ENCODE results near the gene PYGB. TPM values are rescaled to one million over a fixed set of nuclear protein-coding genes. Genes with fewer than 3 reads are reported as not detected.
A peak's percentile ranks its signal among the peaks of the same experiment; 100 is the strongest.

Gene PYGB
- total RNA-seq: 20.9 TPM

DNA sequence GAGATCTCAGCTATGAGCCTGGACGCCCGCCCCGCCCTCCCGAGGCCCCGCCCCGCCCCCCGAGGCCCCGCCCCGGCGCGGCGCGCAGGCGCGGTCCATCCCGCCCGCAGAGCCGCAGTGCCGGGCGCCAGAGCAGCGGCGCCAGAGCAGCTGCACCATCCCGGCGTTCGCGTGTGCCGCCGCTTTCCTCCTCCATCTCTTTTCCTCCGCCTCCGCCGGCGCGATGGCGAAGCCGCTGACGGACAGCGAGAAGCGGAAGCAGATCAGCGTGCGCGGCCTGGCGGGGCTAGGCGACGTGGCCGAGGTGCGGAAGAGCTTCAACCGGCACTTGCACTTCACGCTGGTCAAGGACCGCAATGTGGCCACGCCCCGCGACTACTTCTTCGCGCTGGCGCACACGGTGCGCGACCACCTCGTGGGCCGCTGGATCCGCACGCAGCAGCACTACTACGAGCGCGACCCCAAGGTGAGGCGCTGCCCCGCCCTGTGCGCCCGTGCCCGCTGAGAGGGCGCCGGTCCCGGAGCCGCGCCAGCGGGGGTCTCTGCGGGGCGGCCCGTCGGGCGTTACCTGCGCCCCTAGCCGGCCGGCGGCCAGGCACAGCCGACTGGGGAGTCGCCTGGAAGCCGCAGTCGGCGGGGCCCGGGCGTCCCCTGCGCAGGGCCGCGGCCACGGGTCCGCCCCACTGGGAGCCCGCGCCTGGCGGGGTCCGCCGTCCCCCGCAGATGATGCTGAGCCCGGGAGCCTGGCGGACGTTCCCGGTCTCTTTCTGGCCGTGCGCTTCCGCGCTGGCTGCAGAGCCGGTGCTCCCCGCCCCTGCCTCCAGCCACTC is at the start of gene PYGB:
PYGB (plus strand) TSS at position 130 of the 830 bp plus-strand sequence; CDS start at position 224, 94 bp downstream.
- Histone ChIP-seq H3K27ac (ENCODE audit: low read depth, low read length) (peak within 1 kb of the TSS; percentile 25), H3K27me3 (ENCODE audit: control insufficient read depth in 3 of 3, insufficient read depth in 3 of 3, low read length in 3 of 3) (no peaks in the 10 kb centered on the region), H3K4me1 (ENCODE audit: control insufficient read depth in 3 of 3, insufficient read depth in 3 of 3, low read length in 3 of 3) (peaks cover 13 to 31% (median 15%) of the 10 kb centered on the region in 3 donors), H3K4me3 (ENCODE audit: low read length in 3 of 3) (peak within 1 kb of the TSS; percentile 86 to 95 (median 92)), H3K9ac (ENCODE audit: low read depth in 1 of 3, low read length in 3 of 3) (peak within 1 kb of the TSS; percentile 61 to 83 (median 76)), H3K36me3 (ENCODE audit: control insufficient read depth in 3 of 3, insufficient read depth in 3 of 3, low read length in 3 of 3) (no peaks in the 10 kb centered on the region), H3K9me3 (ENCODE audit: control insufficient read depth in 3 of 3, low read length in 3 of 3) (no peaks in the 10 kb centered on the region)

DNA sequence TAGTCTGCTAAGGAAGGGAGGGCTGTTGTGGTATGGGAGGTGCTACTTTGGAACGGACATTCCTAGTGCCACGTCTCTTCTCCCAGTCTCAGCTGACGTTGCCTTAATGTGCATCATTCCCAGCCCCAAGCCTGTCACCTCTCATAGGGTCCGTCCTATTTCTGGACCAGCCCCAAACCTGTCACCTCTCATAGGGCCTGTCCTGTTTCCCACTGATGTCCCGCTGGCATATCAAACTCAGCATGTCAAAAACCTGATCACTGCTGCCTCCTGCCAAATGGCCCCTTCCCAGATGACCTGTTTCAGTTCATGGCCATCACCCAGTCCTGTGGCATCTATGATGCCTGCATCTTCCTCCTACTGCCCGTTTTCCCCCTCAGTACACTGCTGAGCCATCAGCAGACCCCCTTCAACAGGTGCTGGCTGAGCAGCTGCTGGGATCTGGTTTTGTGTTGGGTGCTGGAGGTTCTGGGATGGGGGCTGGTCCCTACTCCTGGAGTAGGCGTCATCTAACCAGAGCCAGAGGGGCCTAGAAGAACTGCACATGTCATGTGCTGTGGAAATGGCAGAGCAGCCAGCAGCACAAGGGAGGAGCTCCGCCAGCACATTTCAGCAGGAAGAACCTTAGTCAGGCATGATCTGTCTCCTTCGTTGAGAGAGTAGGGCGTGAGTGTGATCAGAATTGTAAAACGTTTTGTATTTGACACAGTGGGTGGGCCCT is 49.1 kb upstream of the PYGB start:
- no peak overlapping the region for H3K9ac ChIP-seq (ENCODE audit: low read depth in 1 of 3, low read length in 3 of 3)
- H3K4me1 ChIP-seq (ENCODE audit: control insufficient read depth in 3 of 3, insufficient read depth in 3 of 3, low read length in 3 of 3): peaks cover 20 to 37% (median 25%) of the 10 kb centered on the region in 3 donors

DNA sequence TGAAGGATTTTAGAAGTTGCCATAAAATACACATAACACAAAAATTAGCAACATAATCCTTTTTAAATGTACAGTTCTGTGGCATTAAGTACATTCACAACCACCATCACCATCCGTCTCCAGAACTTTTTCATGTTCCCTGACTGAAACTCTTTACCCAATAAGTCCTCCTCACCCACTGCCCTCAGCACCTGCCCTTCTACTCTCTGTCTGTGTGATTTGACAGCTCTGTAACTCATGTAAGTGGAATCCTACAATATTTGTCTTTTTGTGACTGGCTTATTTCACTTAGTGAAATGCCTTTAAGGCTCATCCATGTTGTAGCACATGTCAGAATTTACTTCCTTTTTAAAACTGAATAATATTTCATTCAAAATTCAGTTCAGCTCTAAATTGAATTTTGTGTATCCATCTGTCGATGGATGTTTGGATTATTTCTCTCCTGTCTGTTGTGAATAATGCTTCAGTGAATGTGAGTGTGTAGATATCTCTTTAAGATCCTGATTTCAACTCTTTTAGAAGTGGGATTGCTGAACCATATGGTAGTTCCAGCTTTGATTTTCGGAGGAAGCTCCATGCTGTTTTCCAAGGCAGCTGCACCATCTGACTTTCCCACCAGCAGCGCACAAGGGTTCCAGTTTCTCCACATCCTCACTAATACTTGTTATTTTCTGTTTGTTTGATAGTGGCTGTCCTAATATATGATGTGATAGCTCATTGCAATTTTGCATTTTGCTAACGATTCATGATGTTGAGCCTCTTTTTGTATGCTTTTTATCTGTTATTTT is 48.2 kb upstream of the PYGB start:
- Histone ChIP-seq H3K9me3 (ENCODE audit: control insufficient read depth in 3 of 3, low read length in 3 of 3) (no peaks in the 10 kb centered on the region), H3K36me3 (ENCODE audit: control insufficient read depth in 3 of 3, insufficient read depth in 3 of 3, low read length in 3 of 3) (peaks cover 0 to 3% (median 0%) of the 10 kb centered on the region in 3 donors), H3K9ac (ENCODE audit: low read depth in 1 of 3, low read length in 3 of 3) (no peak overlapping the region), H3K27ac (ENCODE audit: low read depth, low read length) (no peak overlapping the region), H3K27me3 (ENCODE audit: control insufficient read depth in 3 of 3, insufficient read depth in 3 of 3, low read length in 3 of 3) (no peaks in the 10 kb centered on the region), H3K4me1 (ENCODE audit: control insufficient read depth in 3 of 3, insufficient read depth in 3 of 3, low read length in 3 of 3) (peaks cover 20 to 33% (median 25%) of the 10 kb centered on the region in 3 donors), H3K4me3 (ENCODE audit: low read length in 3 of 3) (no peak overlapping the region)

More for the DNA sequence above, 49.1 kb upstream of the PYGB start:
- no peak overlapping the region for H3K27ac ChIP-seq (ENCODE audit: low read depth, low read length)
- H3K27me3 ChIP-seq (ENCODE audit: control insufficient read depth in 3 of 3, insufficient read depth in 3 of 3, low read length in 3 of 3): no peaks in the 10 kb centered on the region
- no peaks in the 10 kb centered on the region for H3K9me3 ChIP-seq (ENCODE audit: control insufficient read depth in 3 of 3, low read length in 3 of 3)
- H3K36me3 ChIP-seq (ENCODE audit: control insufficient read depth in 3 of 3, insufficient read depth in 3 of 3, low read length in 3 of 3): peaks cover 0 to 3% (median 0%) of the 10 kb centered on the region in 3 donors
- H3K4me3 ChIP-seq (ENCODE audit: low read length in 3 of 3): peak overlapping the region in 1 of 3 donors; percentile 45

DNA sequence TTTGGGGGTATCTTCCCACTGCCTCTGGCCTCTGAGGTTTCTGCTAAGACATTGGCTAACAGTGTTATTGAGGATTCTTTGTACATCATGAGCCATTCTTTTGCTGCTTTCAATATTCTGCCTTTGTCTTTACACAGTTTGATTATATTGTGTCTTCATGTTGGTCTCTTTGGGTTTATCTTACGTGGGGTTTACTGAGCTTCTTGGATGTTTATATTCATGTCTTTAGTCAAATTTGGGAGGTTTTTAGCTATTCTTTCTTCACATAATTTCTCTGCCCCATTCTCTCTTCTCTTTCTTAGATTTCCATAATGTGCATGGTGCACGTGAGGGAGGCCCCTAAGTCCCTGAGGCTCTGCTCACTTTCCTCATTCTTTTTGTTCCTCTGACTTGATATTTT is 44.8 kb upstream of the PYGB start:
- H3K9ac ChIP-seq (ENCODE audit: low read depth in 1 of 3, low read length in 3 of 3): no peak overlapping the region
- no peak overlapping the region for H3K27ac ChIP-seq (ENCODE audit: low read depth, low read length)
- peaks cover 3 to 20% (median 15%) of the 10 kb centered on the region in 3 donors for H3K4me1 ChIP-seq (ENCODE audit: control insufficient read depth in 3 of 3, insufficient read depth in 3 of 3, low read length in 3 of 3)
- no peak overlapping the region for H3K4me3 ChIP-seq (ENCODE audit: low read length in 3 of 3)
- H3K9me3 ChIP-seq (ENCODE audit: control insufficient read depth in 3 of 3, low read length in 3 of 3): no peaks in the 10 kb centered on the region
- H3K27me3 ChIP-seq (ENCODE audit: control insufficient read depth in 3 of 3, insufficient read depth in 3 of 3, low read length in 3 of 3): no peaks in the 10 kb centered on the region
- H3K36me3 ChIP-seq (ENCODE audit: control insufficient read depth in 3 of 3, insufficient read depth in 3 of 3, low read length in 3 of 3): no peaks in the 10 kb centered on the region

DNA sequence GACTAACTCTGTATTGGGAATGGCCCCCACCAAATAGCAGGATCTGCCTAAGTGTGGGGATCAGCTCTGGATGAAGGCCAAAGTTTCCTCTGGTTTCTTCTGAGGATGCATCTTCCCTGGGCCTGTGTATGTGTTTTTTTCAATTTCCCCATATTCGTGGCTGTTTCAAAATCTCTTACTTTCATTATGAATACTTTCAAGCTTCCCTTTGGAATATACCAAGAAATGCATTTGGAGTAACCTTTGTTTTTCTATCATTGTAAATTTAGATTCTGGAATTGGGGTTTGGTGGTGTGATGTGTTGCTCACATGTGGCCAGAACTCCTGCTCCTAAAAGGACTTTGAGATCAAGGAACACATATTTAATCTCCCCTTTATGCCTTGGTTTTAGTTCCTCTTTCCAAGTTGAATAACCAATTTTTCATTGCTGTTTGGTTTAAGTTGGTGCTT is 44.0 kb upstream of the PYGB start:
- Histone ChIP-seq H3K9ac (ENCODE audit: low read depth in 1 of 3, low read length in 3 of 3) (no peak overlapping the region), H3K36me3 (ENCODE audit: control insufficient read depth in 3 of 3, insufficient read depth in 3 of 3, low read length in 3 of 3) (no peaks in the 10 kb centered on the region), H3K4me1 (ENCODE audit: control insufficient read depth in 3 of 3, insufficient read depth in 3 of 3, low read length in 3 of 3) (peaks cover under 1 to 16% (median 11%) of the 10 kb centered on the region in 3 donors), H3K9me3 (ENCODE audit: control insufficient read depth in 3 of 3, low read length in 3 of 3) (no peaks in the 10 kb centered on the region), H3K27ac (ENCODE audit: low read depth, low read length) (no peak overlapping the region), H3K27me3 (ENCODE audit: control insufficient read depth in 3 of 3, insufficient read depth in 3 of 3, low read length in 3 of 3) (no peaks in the 10 kb centered on the region), H3K4me3 (ENCODE audit: low read length in 3 of 3) (no peak overlapping the region)

DNA sequence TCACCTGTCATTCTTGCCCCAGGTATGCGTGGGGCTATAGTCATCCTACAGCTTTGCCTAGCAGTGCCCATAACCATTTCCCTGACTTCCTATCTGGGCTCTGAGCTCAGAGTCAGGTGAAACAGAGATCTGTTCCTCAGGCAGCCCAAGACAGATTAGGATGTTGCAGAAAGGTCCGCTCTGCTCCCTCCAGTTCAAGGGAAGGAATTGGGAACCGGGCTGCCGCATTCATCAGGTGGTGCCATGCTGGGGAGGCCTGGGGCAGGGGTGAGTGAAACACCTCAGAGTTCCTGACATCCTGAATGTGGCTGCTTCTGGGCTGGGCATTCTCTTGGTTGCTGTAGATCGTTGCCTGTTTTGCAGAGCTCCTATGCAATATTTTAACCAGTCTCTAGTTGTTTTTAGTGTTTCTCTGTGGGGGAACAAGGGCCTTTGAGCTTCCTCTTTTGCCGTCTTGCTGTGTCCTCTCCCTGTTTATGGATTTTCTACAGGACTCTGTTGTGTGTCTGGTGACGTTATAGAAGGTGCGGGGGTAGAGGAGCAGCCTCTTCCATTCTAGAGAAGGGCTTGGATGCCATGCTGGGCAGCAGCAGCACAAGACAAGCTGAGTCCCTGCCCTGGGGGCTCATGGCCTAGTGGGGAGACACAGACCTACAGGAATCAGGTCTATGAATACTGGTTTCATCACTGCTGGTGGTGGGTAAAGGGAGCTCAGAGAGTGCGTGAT is 43.2 kb upstream of the PYGB start:
- Histone ChIP-seq H3K27ac (ENCODE audit: low read depth, low read length) (no peak overlapping the region), H3K36me3 (ENCODE audit: control insufficient read depth in 3 of 3, insufficient read depth in 3 of 3, low read length in 3 of 3) (no peaks in the 10 kb centered on the region), H3K9ac (ENCODE audit: low read depth in 1 of 3, low read length in 3 of 3) (peak overlapping the region in 1 of 3 donors; percentile 40), H3K4me3 (ENCODE audit: low read length in 3 of 3) (no peak overlapping the region), H3K4me1 (ENCODE audit: control insufficient read depth in 3 of 3, insufficient read depth in 3 of 3, low read length in 3 of 3) (peaks cover 0 to 10% (median 5%) of the 10 kb centered on the region in 3 donors), H3K27me3 (ENCODE audit: control insufficient read depth in 3 of 3, insufficient read depth in 3 of 3, low read length in 3 of 3) (no peaks in the 10 kb centered on the region), H3K9me3 (ENCODE audit: control insufficient read depth in 3 of 3, low read length in 3 of 3) (no peaks in the 10 kb centered on the region)

DNA sequence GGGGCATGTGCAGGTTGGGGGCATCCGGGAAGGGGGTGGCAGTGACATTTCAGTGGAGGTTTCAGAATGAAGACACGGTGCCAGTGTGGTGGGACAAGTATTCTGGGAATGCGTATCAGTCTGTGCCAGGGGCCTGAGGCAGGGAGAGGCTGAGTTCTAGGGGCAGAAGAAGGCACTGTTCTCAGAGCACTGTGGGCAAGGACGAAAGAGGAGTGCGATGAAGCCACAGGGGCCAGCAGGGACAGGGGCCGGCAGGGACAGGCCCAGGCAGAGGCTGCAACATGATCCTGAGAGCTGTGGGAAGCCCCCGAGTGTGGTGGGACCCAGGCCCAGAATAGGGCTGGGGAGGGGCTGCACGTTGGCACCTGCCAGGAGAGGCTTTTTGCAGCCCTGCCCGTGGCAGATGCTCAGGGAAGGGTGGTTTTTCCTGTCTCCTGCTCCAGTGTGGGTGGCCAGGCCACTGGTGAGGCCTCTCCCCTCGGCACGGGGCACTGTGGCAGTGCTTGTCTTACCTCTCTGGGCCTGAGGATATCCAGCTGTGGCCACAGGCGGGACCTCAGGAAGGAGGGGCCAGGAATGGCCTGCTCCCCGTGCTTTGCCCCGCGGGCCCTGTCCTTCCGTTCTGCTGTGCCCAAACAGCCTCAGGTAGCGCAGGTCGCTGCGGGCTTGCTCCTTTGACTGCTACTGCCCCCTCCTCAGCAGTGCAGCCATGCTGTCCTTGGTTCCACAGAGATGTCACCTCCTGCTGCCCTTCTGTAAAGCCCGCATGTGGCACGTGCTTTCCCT is 42.4 kb upstream of the PYGB start:
- no peak overlapping the region for H3K27ac ChIP-seq (ENCODE audit: low read depth, low read length)
- no peaks in the 10 kb centered on the region for H3K27me3 ChIP-seq (ENCODE audit: control insufficient read depth in 3 of 3, insufficient read depth in 3 of 3, low read length in 3 of 3)
- H3K4me1 ChIP-seq (ENCODE audit: control insufficient read depth in 3 of 3, insufficient read depth in 3 of 3, low read length in 3 of 3): peaks cover 0 to 10% (median 3%) of the 10 kb centered on the region in 3 donors
- H3K9ac ChIP-seq (ENCODE audit: low read depth in 1 of 3, low read length in 3 of 3): peak overlapping the region in 1 of 3 donors; percentile 40
- H3K9me3 ChIP-seq (ENCODE audit: control insufficient read depth in 3 of 3, low read length in 3 of 3): no peaks in the 10 kb centered on the region
- H3K36me3 ChIP-seq (ENCODE audit: control insufficient read depth in 3 of 3, insufficient read depth in 3 of 3, low read length in 3 of 3): peaks cover 0 to 3% (median 0%) of the 10 kb centered on the region in 3 donors
- no peak overlapping the region for H3K4me3 ChIP-seq (ENCODE audit: low read length in 3 of 3)

DNA sequence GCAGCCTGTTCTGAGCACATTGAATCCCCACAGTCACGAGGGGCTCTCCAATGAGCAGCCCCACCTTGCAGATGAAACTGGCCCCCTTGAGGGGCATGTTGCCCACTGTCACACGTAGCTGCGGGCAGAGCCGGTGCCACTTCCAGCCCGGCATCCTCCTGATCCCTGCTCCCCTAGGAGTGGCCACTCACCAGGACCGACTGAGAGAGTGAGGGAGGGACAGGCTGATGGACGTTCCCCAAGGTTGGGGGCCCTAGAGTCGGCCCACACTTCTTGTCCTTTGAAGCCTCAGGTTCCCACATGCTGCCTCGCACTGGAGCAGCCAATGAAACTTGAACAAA is 41.9 kb upstream of the PYGB start:
- Histone ChIP-seq H3K4me1 (ENCODE audit: control insufficient read depth in 3 of 3, insufficient read depth in 3 of 3, low read length in 3 of 3) (peaks cover 0 to 10% (median 3%) of the 10 kb centered on the region in 3 donors), H3K36me3 (ENCODE audit: control insufficient read depth in 3 of 3, insufficient read depth in 3 of 3, low read length in 3 of 3) (peaks cover 0 to 3% (median 0%) of the 10 kb centered on the region in 3 donors), H3K9me3 (ENCODE audit: control insufficient read depth in 3 of 3, low read length in 3 of 3) (no peaks in the 10 kb centered on the region), H3K9ac (ENCODE audit: low read depth in 1 of 3, low read length in 3 of 3) (no peak overlapping the region), H3K4me3 (ENCODE audit: low read length in 3 of 3) (no peak overlapping the region), H3K27ac (ENCODE audit: low read depth, low read length) (no peak overlapping the region), H3K27me3 (ENCODE audit: control insufficient read depth in 3 of 3, insufficient read depth in 3 of 3, low read length in 3 of 3) (no peaks in the 10 kb centered on the region)

Data from skeletal muscle tissue (tissue), 4 donors.